GM12891 (cell line): ENCODE data around the gene ZBTB21.

Experiments
- PAX5 ChIP-seq: IDR thresholded peaks from 2 replicates; pipeline ENCODE4 v1.6.1; 2011; ENCODE audit warnings: low read length, moderate library complexity, mild to moderate bottlenecking; ENCODE audit not compliant: insufficient read depth, severe bottlenecking
- POLR2A ChIP-seq: IDR thresholded peaks from 2 replicates; pipeline ENCODE4 v1.6.1; 2011; ENCODE audit warnings: low read depth, low read length, control low read depth
- POLR2AphosphoS5 ChIP-seq: IDR thresholded peaks from 2 replicates; pipeline ENCODE4 v1.6.1; 2011; ENCODE audit warnings: low read depth, low read length, control low read depth
- POU2F2 ChIP-seq: IDR thresholded peaks from 2 replicates; pipeline ENCODE4 v1.6.1; 2011; ENCODE audit warnings: low read depth, mild to moderate bottlenecking, control low read depth, low read length, moderate library complexity
- SPI1 ChIP-seq: IDR thresholded peaks from 2 replicates; pipeline ENCODE4 v1.6.1; 2011; ENCODE audit warnings: low read depth, low read length, control low read depth
- TAF1 ChIP-seq: IDR thresholded peaks from 2 replicates; pipeline ENCODE4 v1.6.1; 2011; ENCODE audit warnings: low read depth, low read length, control low read depth

GRCh38 chr21:42021371-42022090 is 11.4 kb upstream of the ZBTB21 start:
- TF ChIP-seq SPI1: no peak
- no peak for TF ChIP-seq TAF1
- no peak for TF ChIP-seq POLR2A
- no peak for TF ChIP-seq POLR2AphosphoS5
- no peak for TF ChIP-seq POU2F2
- TF ChIP-seq PAX5: no peak
